Measurements from ENCODE around the gene H2BK1.
A peak's percentile ranks its signal among the peaks of the same experiment; 100 is the strongest.

The H2BK1 gene

DNA sequence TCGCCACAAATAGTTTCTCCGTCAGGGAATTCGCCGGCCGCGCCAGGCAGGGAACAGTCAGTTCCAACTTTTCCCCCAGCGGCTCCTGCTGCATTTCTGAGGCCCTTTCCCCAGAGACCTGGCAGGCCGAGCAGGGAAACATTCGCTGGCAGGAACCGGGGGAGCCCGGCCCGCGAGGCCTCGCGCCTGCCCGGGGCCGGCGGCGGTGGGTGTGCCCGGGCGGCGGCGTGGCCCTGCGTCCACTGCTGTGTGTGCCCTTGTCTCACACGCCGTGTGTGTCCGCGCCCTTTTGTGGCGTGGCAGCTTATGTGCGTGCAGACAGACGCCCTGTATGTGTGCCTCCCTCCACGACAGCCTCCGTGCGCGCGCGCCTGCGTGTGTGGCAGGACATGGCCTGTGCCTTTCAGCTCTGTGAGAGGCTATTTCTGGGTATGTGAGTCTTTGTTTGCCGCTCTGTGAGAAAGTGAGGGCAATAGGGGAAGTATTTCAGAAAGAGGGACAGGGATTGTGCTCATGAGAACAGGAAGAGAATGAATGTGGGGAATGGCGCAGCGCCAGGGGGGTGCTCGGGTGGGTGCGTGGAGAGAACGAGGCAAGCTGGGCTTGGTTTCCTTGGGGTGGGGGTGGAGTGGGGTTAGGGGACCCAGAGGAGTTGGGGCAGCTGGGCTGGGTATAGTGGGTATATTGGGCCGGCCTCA, 38.9 kb upstream of the H2BK1 start:
- H3K27me3 ChIP-seq (ENCODE audit: low read depth), result no peaks in the 10 kb centered on the region
- peak overlapping the region; percentile 46 for H3K4me3 ChIP-seq
- DNase-seq (ENCODE audit: low spot score in 2 of 2), result peak; percentile 32 to 63
- H3K36me3 ChIP-seq (replicated peaks), result no peaks in the 10 kb centered on the region
- peaks cover 52% of the 10 kb centered on the region for H3K4me1 ChIP-seq
- H3K9me3 ChIP-seq, result no peaks in the 10 kb centered on the region; the same call in 1 of the 2 replicates
- in situ Hi-C loops (cut with MboI; ENCODE audit: low sequenced_read_pairs), result no loop called here

DNA sequence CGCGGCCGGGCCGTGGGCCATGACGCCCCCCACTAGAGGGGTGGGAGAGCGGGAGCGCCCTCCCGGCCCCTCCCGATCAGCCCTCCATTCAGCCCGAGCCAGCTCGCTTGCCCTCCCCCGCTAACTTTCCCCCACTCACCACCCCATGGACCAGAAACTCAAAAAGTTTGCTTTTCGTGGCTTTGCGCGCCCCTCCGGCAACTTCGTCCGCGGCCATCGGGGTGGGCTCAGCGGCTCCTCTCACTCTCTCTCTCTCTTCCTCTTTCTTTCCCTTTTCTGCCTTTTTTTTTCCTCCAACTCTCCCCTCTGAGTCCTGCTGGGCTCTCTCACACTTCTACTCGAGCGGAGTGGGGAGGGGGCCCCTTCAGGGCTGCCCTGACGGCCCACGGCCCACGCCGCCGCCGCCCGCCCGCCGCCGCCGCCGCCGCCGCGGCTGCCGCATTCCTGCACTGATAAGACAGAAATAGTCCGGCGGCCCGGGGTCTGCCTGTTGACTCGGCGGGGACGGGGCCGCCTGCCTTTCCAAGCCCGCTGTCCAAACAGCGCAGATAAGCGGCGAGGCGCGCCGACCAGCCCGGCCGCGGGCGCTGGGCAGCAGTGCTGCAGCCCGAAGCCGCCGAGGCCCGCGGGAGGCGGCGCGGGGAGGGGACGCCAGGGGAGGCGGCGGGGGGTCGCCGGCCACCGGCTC, 38.2 kb upstream of the H2BK1 start, which contains the start of gene SMARCD3:
Gene SMARCD3 (minus strand): TSS at position 349 of the 688 bp plus-strand sequence. CDS start 132 bp downstream, at position 217.
- Histone ChIP-seq H3K9me3 (no peaks in the 10 kb centered on the region; the same call in 1 of the 2 replicates), H3K4me3 (peak within 1 kb of the TSS; percentile 46), H3K4me1 (peaks cover 58% of the 10 kb centered on the region), H3K36me3 (replicated peaks) (no peaks in the 10 kb centered on the region), H3K27me3 (ENCODE audit: low read depth) (no peaks in the 10 kb centered on the region)
- DNase-seq (ENCODE audit: low spot score in 2 of 2), result peak; percentile 34 to 79
- in situ Hi-C loops (cut with MboI; ENCODE audit: low sequenced_read_pairs), result no loop called here

DNA sequence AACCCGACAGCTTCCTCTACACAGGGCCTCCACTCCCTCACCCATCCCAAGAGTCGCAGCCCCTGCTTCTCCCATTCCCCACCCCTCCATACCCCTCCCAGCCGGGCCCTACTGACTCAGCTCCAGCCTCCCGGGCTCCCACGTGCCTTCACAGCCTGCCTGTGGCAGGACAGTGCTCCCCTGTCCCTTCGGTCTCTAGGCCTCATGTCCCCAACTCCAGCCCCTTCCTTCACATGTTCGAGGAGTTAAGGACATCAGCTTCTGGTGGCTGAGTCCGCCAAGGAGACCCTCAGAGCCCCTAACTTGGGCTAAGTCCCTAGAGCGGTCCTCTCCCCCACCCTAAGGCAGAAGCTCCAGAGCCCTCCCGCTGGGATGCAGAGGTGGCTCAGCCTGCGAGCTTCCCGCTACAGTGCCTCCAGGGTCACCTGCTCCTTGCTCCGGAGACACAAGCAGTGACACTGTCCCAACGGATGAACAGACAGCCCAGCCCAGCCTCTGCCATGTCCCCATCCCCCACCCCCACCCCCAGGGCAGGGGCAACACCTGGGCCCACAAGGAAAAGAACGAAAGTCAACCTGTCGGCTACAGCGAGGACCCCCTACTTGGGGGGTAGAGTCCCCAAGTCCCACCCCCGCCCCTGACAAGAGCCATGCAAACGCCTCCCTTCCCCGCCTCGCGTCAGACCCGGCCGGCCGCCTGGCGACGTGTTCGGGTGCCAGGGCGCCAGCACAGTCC, 37.5 kb upstream of the H2BK1 start:
- Histone ChIP-seq H3K4me1 (peaks cover 57% of the 10 kb centered on the region), H3K36me3 (replicated peaks) (no peaks in the 10 kb centered on the region), H3K27me3 (ENCODE audit: low read depth) (no peaks in the 10 kb centered on the region), H3K4me3 (peak overlapping the region; percentile 46), H3K9me3 (no peaks in the 10 kb centered on the region; the same call in 1 of the 2 replicates)
- DNase-seq (ENCODE audit: low spot score in 2 of 2), result peak; percentile 28 to 59
- in situ Hi-C loops (cut with MboI; ENCODE audit: low sequenced_read_pairs), result no loop called here

DNA sequence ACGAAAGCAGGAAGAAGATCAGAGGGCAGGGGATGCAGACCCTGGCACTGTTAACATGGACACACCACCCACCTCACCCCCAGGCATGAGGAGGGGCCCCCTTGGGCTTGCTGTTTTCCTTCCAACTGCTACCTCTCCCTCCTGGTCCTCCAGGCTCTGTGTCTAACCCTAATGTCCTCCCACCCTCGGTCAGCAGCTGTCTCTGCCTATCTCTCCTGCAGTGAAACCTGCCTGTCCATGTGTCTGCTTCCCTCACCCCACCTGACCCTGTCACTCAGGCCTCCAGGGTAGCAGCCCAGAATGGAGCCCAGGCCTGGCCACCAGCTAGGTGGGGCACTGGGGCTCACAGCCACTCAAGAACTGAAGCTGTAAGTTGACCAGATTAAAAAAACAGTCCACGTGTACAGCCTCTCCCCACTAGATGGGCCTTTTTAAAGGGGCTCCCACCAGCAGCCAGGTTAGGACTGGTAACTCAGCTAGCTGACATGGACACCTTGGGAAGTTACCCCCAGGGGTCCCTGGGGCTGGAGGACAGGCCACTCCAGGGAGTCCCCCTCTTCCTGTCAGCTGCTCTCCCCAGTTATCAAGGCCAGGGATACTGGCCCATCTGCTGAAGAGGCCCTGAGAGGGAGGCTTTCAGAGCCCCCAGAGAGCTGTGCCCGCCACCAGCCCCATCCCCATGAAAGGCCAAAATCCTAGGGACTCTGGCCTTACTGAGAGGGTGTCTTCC, 36.7 kb upstream of the H2BK1 start:
- Histone ChIP-seq H3K9me3 (no peaks in the 10 kb centered on the region; the same call in 1 of the 2 replicates), H3K36me3 (replicated peaks) (no peaks in the 10 kb centered on the region; the same call in 1 of the 2 replicates), H3K27me3 (ENCODE audit: low read depth) (no peaks in the 10 kb centered on the region), H3K4me3 (peak overlapping the region; percentile 46), H3K4me1 (peaks cover 49% of the 10 kb centered on the region)
- DNase-seq (ENCODE audit: low spot score in 2 of 2), result no peak
- in situ Hi-C loops (cut with MboI; ENCODE audit: low sequenced_read_pairs), result no loop called here

DNA sequence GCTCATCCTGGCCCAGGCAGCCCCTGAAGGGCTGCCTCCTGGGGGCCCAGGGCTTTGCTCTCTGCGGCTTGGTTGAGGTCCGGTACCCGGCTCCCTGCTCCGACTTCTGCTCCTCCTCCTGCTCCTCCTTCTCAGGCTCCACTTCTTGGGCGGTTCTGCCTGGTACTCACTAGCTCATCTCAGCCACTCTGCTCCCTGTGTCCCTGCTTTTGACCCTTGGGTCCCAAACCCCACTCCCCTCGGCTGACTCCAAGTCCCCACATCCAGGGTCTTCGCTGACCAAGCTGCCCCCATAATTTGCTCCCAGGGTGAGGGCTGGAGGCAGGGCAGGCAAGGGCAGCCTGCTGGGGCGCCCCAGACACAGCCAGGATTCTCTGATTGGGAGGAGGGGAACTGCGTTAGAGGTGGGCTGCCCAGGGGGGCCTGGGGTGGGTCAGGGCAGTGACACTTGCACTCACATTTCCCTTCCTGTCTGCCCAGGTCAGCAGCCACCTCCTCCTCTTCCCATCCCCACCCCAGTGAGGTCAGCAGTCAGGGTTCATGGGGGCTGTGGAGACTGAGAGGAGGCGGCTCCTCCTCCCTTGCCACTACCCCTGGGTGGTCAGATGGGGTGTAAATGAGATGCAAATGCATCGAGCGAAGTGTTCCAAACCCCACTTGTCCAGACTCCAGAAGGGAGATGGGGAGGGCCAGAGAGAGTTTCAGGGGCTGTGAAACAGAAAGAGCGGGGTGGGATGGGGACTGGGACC, 36.0 kb upstream of the H2BK1 start:
- Histone ChIP-seq H3K9me3 (no peaks in the 10 kb centered on the region), H3K4me3 (peak overlapping the region; percentile 28; the same call in 1 of the 2 replicates), H3K27me3 (ENCODE audit: low read depth) (no peaks in the 10 kb centered on the region), H3K4me1 (peaks cover 45% of the 10 kb centered on the region), H3K36me3 (replicated peaks) (peaks cover 7% of the 10 kb centered on the region)
- no peak for DNase-seq (ENCODE audit: low spot score in 2 of 2)
- in situ Hi-C loops (cut with MboI; ENCODE audit: low sequenced_read_pairs), result no loop called here

DNA sequence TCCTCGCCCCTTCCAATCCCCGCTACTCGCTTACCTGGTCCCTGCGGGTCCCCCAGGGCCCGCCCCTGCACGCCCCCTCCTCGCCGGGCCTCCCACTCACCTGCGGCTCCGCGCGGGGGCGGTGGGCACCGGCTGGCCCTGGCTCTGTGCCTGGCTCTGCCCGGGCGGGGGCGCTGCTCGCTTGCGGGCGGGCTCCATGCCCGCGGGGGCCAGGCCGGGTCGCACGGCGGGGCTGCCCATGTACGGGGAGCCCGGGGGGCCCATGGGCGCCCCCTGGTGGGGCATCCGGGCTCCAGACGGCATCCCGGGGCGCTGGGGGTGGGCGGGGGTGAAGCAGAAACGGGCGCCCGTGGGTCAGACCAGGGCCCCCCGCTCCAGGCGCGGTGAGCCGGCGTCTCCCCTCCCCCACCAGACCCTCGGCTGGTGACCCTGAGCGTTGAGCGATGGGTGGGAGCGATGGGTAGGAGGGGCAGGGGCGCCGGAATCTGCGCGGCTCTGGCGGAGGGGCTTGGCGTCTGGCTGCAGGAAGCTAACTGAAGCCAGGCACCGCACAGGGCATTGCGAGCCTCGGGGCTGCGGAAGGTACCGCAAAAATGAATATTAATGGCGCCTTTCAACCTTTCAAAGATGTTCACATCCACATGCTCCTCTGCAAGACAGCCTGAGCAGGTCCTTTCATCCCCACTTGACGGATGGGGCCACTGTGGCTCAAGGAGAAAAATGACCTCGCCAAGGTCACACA, 35.2 kb upstream of the H2BK1 start:
- Histone ChIP-seq H3K36me3 (replicated peaks) (peaks cover 14% of the 10 kb centered on the region), H3K27me3 (ENCODE audit: low read depth) (no peaks in the 10 kb centered on the region), H3K4me3 (peak overlapping the region; percentile 28), H3K9me3 (no peaks in the 10 kb centered on the region), H3K4me1 (peaks cover 41% of the 10 kb centered on the region)
- in situ Hi-C loops (cut with MboI; ENCODE audit: low sequenced_read_pairs), result no loop called here
- peak; percentile 14 to 77 for DNase-seq (ENCODE audit: low spot score in 2 of 2)

DNA sequence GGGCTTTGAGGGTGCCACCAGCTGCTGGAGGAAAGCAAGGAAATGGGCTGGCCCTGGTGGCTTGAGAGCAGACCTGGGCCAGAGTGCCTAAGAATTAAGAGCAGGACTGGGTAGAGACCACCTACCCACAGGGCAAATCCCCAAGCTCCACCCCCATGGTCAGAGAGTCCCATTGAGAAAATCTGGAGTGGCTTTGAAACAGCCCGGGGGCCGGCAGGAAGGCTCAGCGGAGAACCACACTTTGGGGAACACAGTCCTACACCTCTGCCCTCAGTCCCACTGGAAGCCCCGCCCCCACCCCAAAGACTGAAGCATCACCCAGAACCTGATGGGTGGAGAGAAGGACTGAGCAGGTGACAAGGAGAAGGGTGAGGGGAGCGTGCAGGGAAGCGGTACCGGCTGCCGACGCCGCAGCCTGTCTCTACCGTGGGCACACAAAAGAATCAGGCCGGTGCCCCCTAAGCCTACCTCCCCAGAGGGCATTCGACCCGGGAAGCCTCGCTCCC, 34.6 kb upstream of the H2BK1 start:
- peaks cover 17% of the 10 kb centered on the region for H3K36me3 ChIP-seq (replicated peaks)
- H3K27me3 ChIP-seq (ENCODE audit: low read depth), result no peaks in the 10 kb centered on the region
- in situ Hi-C loops (cut with MboI; ENCODE audit: low sequenced_read_pairs), result no loop called here
- no peaks in the 10 kb centered on the region for H3K9me3 ChIP-seq
- peaks cover 39% of the 10 kb centered on the region for H3K4me1 ChIP-seq
- H3K4me3 ChIP-seq, result peak overlapping the region; percentile 28
- DNase-seq (ENCODE audit: low spot score in 2 of 2), result peak in 1 of 2 experiments; percentile 39

DNA sequence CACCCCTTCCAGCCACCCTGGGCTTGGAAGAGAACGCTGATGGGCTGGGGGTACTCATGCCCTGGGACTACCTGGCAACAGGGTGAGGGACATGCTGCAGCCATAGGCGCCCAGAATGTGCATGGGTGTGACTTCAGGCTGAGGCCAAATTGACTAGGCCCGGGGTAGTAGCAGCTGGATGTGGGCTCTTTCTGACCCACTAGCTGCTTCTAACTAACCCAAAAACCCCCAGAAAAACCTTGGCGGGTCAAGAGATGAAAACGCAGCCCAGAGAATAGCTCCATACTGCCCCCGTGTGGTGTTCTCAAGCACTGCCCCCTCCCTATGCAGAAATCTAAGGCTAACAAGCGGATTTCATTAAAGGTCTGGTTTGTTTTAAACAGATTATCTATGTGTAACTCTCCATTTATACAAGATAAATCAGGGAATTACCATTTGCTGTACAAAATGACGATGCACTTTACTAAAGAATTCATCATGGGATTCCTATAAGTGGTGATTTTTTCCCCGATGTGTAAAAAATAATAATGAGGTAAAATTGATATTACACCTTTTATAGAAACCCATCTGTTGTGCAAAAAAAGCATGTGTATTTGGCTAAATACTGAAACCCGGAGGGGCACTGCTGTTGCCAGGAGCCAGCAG, 34.0 kb upstream of the H2BK1 start:
- H3K9me3 ChIP-seq, result no peaks in the 10 kb centered on the region
- peaks cover 21% of the 10 kb centered on the region for H3K36me3 ChIP-seq (replicated peaks)
- no peak overlapping the region for H3K4me3 ChIP-seq
- no peaks in the 10 kb centered on the region for H3K27me3 ChIP-seq (ENCODE audit: low read depth)
- peak; percentile 34 to 76 for DNase-seq (ENCODE audit: low spot score in 2 of 2)
- H3K4me1 ChIP-seq, result peaks cover 35% of the 10 kb centered on the region
- in situ Hi-C loops (cut with MboI; ENCODE audit: low sequenced_read_pairs), result no loop called here

DNA sequence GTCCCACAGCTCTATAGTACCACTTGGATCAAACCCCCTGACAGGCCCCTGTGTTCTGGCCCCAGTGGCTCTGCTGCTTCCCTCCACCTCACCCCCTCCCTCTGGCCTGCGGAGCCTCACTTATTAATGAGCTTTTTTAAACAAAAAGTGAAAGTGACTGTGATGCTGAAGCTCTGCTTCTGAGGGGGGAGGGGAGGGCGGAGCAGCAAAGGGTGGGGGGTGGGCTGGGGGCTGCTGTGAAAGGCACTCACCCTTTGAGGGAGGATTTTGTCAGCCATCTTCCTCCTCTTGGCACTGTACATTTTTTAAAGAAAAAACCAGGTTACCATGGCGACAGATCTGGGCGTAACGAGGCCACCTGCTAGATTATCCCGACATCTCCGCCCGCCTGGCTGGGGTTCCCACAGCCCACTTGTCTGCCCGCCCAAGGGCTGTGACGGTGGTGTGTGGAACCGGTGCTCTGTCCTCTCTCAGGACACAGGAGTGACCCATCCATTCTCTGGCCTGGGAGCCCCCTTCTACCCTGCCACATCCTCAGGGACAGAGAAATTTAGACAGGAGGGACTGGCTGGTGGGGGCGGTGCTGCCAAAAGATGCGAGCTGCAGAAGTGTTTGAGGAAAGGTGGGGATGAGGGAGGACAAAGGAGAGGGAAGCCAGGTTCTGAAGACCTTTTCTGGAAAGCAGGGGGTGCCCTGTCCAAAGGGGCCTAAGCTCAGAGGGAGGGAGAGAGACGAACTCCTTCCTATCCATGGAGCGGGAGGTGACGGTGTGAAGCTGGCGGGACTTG, 33.3 kb upstream of the H2BK1 start:
- Histone ChIP-seq H3K36me3 (replicated peaks) (peaks cover 26% of the 10 kb centered on the region), H3K27me3 (ENCODE audit: low read depth) (no peaks in the 10 kb centered on the region), H3K4me3 (no peak overlapping the region), H3K9me3 (no peaks in the 10 kb centered on the region), H3K4me1 (peaks cover 30% of the 10 kb centered on the region)
- DNase-seq (ENCODE audit: low spot score in 2 of 2), result peak in 1 of 2 experiments; percentile 58
- in situ Hi-C loops (cut with MboI; ENCODE audit: low sequenced_read_pairs), result no loop called here

DNA sequence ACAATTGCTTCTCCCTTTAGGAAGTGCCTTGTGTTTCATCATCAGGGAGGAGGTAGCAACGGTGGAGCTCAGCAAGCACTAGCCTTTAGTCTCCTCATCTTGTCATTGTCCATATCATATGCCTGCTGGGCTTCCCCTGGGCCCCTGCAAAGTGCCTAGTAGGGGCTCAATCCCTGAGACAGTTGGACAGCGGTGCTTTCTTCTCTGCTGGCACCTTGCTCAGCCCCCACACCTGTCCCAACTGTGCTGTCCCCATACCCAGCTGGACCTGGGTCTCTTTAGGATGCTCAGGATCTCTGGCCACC, 32.7 kb upstream of the H2BK1 start:
- Histone ChIP-seq H3K27me3 (ENCODE audit: low read depth) (no peaks in the 10 kb centered on the region), H3K4me1 (peaks cover 30% of the 10 kb centered on the region), H3K4me3 (no peak overlapping the region), H3K36me3 (replicated peaks) (peaks cover 32% of the 10 kb centered on the region), H3K9me3 (no peaks in the 10 kb centered on the region)
- in situ Hi-C loops (cut with MboI; ENCODE audit: low sequenced_read_pairs), result no loop called here
- no peak for DNase-seq (ENCODE audit: low spot score in 2 of 2)

DNA sequence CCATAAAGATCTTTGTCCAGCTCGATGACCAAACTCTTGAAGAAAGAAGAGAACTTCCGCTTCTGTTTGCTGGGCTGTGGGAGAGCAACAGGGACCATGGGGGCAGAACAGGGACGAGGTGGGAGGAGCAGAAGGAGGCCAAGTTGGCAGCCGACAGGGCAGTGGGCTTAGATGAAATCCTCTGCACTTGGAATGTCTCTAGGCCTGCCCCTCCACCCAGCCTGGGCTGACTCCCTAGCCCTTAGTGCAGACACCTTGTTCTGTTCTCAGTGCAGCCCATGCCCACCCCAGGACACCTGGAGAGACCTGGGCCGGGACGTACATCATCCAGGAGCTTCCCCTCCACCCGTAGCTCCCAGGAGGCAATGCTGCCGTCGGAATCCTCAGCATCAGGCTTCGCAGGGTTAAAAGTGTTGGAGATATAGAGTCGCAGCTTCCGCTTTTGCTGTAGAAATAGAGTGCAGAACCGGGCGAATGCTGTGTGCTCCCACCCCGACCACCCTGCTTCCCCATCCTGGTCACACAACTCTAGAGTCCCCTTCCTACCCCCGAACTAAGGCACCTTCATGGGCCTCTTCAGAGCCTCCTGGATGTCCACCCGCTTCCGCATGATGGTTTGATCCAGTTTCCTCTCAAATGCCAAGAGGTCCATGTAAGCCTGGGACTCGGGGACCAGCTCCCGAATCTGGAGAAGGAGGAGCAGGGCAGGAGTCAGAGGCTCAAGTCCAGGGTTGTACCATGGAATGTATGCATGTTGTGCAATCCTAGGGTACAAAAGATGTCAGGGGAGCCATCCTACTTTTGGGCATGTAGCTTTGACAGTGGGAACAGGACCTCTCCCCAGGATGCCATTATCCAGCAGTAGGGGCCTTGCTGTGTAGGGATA, 32.1 kb upstream of the H2BK1 start:
- DNase-seq (ENCODE audit: low spot score in 2 of 2), result no peak
- Histone ChIP-seq H3K36me3 (replicated peaks) (peaks cover 38% of the 10 kb centered on the region), H3K4me3 (no peak overlapping the region), H3K9me3 (no peaks in the 10 kb centered on the region), H3K27me3 (ENCODE audit: low read depth) (no peaks in the 10 kb centered on the region), H3K4me1 (peaks cover 25% of the 10 kb centered on the region)
- in situ Hi-C loops (cut with MboI; ENCODE audit: low sequenced_read_pairs), result no loop called here
